Measurements from ENCODE around the gene GRPEL1. TPM values are rescaled to one million over a fixed set of nuclear protein-coding genes. Genes with fewer than 3 reads are reported as not detected.
"Not testable (repeated sequence)": the region's sequence is repeated elsewhere in the genome, so short reads cannot be mapped to it uniquely, and the experiment has no call there.

GRPEL1 gene
- total RNA-seq, 1 donor from 2014 or later: 31.5 TPM

GRCh38 chr4:7087036-7087435, 19.2 kb upstream of the GRPEL1 start:
- Histone ChIP-seq H3K36me3 (ENCODE audit: control insufficient read depth, insufficient read depth, low read length) (no peaks in the 10 kb centered on the region), H3K27me3 (ENCODE audit: control insufficient read depth, insufficient read depth, low read length) (peaks cover 17% of the 10 kb centered on the region)
- DNase-seq (ENCODE audit: low read depth): no peak

GRCh38 chr4:7086384-7086783, 18.5 kb upstream of the GRPEL1 start:
- no peak for DNase-seq (ENCODE audit: low read depth)
- Histone ChIP-seq H3K36me3 (ENCODE audit: control insufficient read depth, insufficient read depth, low read length) (no peaks in the 10 kb centered on the region), H3K27me3 (ENCODE audit: control insufficient read depth, insufficient read depth, low read length) (peaks cover 20% of the 10 kb centered on the region), H3K4me3 (ENCODE audit: low read depth, low read length) (no peak overlapping the region)
- no peak for TF ChIP-seq CTCF (IDR thresholded peaks at IDR 0.05; ENCODE audit: insufficient read depth, low read length, poor library complexity, severe bottlenecking)

More at GRCh38 chr4:7087036-7087435, 19.2 kb upstream of the GRPEL1 start:
- TF ChIP-seq CTCF (IDR thresholded peaks at IDR 0.05; ENCODE audit: insufficient read depth, low read length, poor library complexity, severe bottlenecking): no peak
- H3K4me3 ChIP-seq (ENCODE audit: low read depth, low read length): no peak overlapping the region

- peaks cover 18% of the 10 kb centered on the region for H3K27me3 ChIP-seq (ENCODE audit: control insufficient read depth, insufficient read depth, low read length)
- H3K4me3 ChIP-seq (ENCODE audit: low read depth, low read length): not testable (repeated sequence)
Measured at GRCh38 chr4:7084564-7084961, 16.7 kb upstream of the GRPEL1 start.

GRCh38 chr4:7083597-7084563, 16.0 kb upstream of the GRPEL1 start:
- Histone ChIP-seq H3K27me3 (ENCODE audit: control insufficient read depth, insufficient read depth, low read length) (peaks cover 18% of the 10 kb centered on the region), H3K36me3 (ENCODE audit: control insufficient read depth, insufficient read depth, low read length) (no peaks in the 10 kb centered on the region), H3K4me3 (ENCODE audit: low read depth, low read length) (no peak overlapping the region)
- DNase-seq (ENCODE audit: low read depth): no peak
- TF ChIP-seq CTCF (IDR thresholded peaks at IDR 0.05; ENCODE audit: insufficient read depth, low read length, poor library complexity, severe bottlenecking): no peak

More at GRCh38 chr4:7084564-7084961, 16.7 kb upstream of the GRPEL1 start:
- DNase-seq (ENCODE audit: low read depth); H3K36me3 ChIP-seq (ENCODE audit: control insufficient read depth, insufficient read depth, low read length): not testable (repeated sequence)

- peaks cover 18% of the 10 kb centered on the region for H3K27me3 ChIP-seq (ENCODE audit: control insufficient read depth, insufficient read depth, low read length)
- H3K36me3 ChIP-seq (ENCODE audit: control insufficient read depth, insufficient read depth, low read length); H3K4me3 ChIP-seq (ENCODE audit: low read depth, low read length); DNase-seq (ENCODE audit: low read depth): not testable (repeated sequence)
Measured at GRCh38 chr4:7079909-7080308, 12.0 kb upstream of the GRPEL1 start.

GRCh38 chr4:7079483-7079882, 11.6 kb upstream of the GRPEL1 start:
- not testable (repeated sequence) for H3K4me3 ChIP-seq (ENCODE audit: low read depth, low read length); DNase-seq (ENCODE audit: low read depth); H3K36me3 ChIP-seq (ENCODE audit: control insufficient read depth, insufficient read depth, low read length)
- H3K27me3 ChIP-seq (ENCODE audit: control insufficient read depth, insufficient read depth, low read length): peaks cover 15% of the 10 kb centered on the region

GRCh38 chr4:7078025-7078424, 10.2 kb upstream of the GRPEL1 start:
- no peak overlapping the region for H3K4me3 ChIP-seq (ENCODE audit: low read depth, low read length)
- no peaks in the 10 kb centered on the region for H3K36me3 ChIP-seq (ENCODE audit: control insufficient read depth, insufficient read depth, low read length)
- no peak for DNase-seq (ENCODE audit: low read depth)
- no peak for TF ChIP-seq CTCF (IDR thresholded peaks at IDR 0.05; ENCODE audit: insufficient read depth, low read length, poor library complexity, severe bottlenecking)
- peaks cover 6% of the 10 kb centered on the region for H3K27me3 ChIP-seq (ENCODE audit: control insufficient read depth, insufficient read depth, low read length)

Data from kidney epithelial cell (primary cell).